Common myeloid progenitor, CD34-positive (primary cell): ENCODE measurements around the gene ABCA4.

Experiments
- CTCF ChIA-PET: fragments of 350-600 bp; sonication (Branson Sonifier 250); formaldehyde crosslinking; loops from one replicate; lab custom pipeline; 2021; ENCODE audit warnings: antibody characterized with exemption; lab: Charles Lee
- POLR2A ChIA-PET: fragments of 350-600 bp; sonication (Branson Sonifier 250); formaldehyde crosslinking; loops from one replicate; lab custom pipeline; 2021; ENCODE audit warnings: antibody characterized with exemption; lab: Charles Lee
- DNase-seq, 3 donors: peaks; one replicate each; pipeline versions ENCODE4 v3.0.0 to v3.0.0-alpha.2; 2013
- H3K27ac ChIP-seq, 2 experiments: 1 replicate in 1 of 2; 2 replicates in 1 of 2; pipeline ENCODE4 v1.7.0; 2013; ENCODE audit warnings: inconsistent platforms in 2 of 2, low read length in 2 of 2, mild to moderate bottlenecking in 2 of 2, low read depth in 1 of 2, moderate library complexity in 1 of 2; ENCODE audit not compliant: severe bottlenecking in 2 of 2, insufficient read depth in 1 of 2, poor library complexity in 1 of 2
- H3K27me3 ChIP-seq, 5 experiments: replicated peaks in 2 of 5; 1 replicate in 3 of 5; 2 replicates in 2 of 5; pipeline versions ENCODE4 v1.6.1 to v1.7.0; 2013; ENCODE audit warnings: low read length in 4 of 5, mild to moderate bottlenecking in 2 of 5, moderate library complexity in 2 of 5, inconsistent platforms in 1 of 5; ENCODE audit not compliant: insufficient read depth in 5 of 5, control insufficient read depth in 4 of 5
- H3K36me3 ChIP-seq, 4 experiments: 1 replicate in 2 of 4; 2 replicates in 2 of 4; pipeline versions ENCODE4 v1.6.1 to v1.7.0; 2013; ENCODE audit warnings: low read length in 3 of 4, control low read depth in 1 of 4, mild to moderate bottlenecking in 1 of 4; ENCODE audit not compliant: control insufficient read depth in 4 of 4, insufficient read depth in 4 of 4
- H3K4me1 ChIP-seq, 4 experiments: 1 replicate in 3 of 4; 2 replicates in 1 of 4; pipeline versions ENCODE4 v1.6.1 to v1.7.1; 2013; ENCODE audit warnings: low read length in 3 of 4, mild to moderate bottlenecking in 3 of 4, control low read depth in 1 of 4, inconsistent platforms in 1 of 4, moderate library complexity in 1 of 4; ENCODE audit not compliant: control insufficient read depth in 4 of 4, insufficient read depth in 4 of 4; ENCODE audit errors: control extremely low read depth in 1 of 4
- H3K4me3 ChIP-seq, 7 experiments: 1 replicate in 4 of 7; 2 replicates in 3 of 7; pipeline versions ENCODE4 v1.5.1 to v1.7.0; 2013; ENCODE audit warnings: mild to moderate bottlenecking in 7 of 7, low read length in 6 of 7, moderate library complexity in 6 of 7, inconsistent platforms in 2 of 7, low read depth in 2 of 7, control low read depth in 1 of 7; ENCODE audit not compliant: insufficient read depth in 4 of 7, control insufficient read depth in 1 of 7; ENCODE audit errors: extremely low read depth in 1 of 7
- H3K9me3 ChIP-seq, 5 experiments: 1 replicate in 4 of 5; 2 replicates in 1 of 5; pipeline versions ENCODE4 v1.6.1 to v1.7.1; 2013; ENCODE audit warnings: low read length in 4 of 5, mild to moderate bottlenecking in 2 of 5, inconsistent platforms in 1 of 5, low read depth in 1 of 5, moderate library complexity in 1 of 5; ENCODE audit not compliant: control insufficient read depth in 4 of 5, insufficient read depth in 2 of 5; ENCODE audit errors: control extremely low read depth in 1 of 5
- WGBS: methylation state at CpG from one replicate; pipeline ENCODE4 v1.1.5; 2013; ENCODE audit not compliant: insufficient coverage; 5-methylcytosine and 5-hydroxymethylcytosine counted together

ABCA4 gene

GRCh38 chr1:93964096-93964776 lies 156.7 kb downstream of the ABCA4 start:
- H3K27me3 ChIP-seq, result peaks cover 0 to 3% (median 0%) of the 10 kb centered on the region in 5 experiments
- POLR2A ChIA-PET, result no interaction called here
- no peak overlapping the region for H3K27ac ChIP-seq
- WGBS, result 98% methylated on average over 4 of the region's 4 CpGs
- H3K4me3 ChIP-seq, result no peak overlapping the region
- no peaks in the 10 kb centered on the region for H3K9me3 ChIP-seq
- H3K36me3 ChIP-seq, result no peaks in the 10 kb centered on the region
- no peak for DNase-seq
- no peaks in the 10 kb centered on the region for H3K4me1 ChIP-seq
- CTCF ChIA-PET, result no interaction called here

GRCh38 chr1:93963585-93963984 lies 157.4 kb downstream of the ABCA4 start:
- WGBS, result 93% methylated on average over 8 of the region's 9 CpGs
- H3K27ac ChIP-seq, result no peak overlapping the region
- CTCF ChIA-PET, result no interaction called here
- H3K27me3 ChIP-seq, result peaks cover 0 to 3% (median 0%) of the 10 kb centered on the region in 5 experiments
- H3K9me3 ChIP-seq, result no peaks in the 10 kb centered on the region
- peaks cover 0 to 3% (median 0%) of the 10 kb centered on the region in 4 experiments for H3K4me1 ChIP-seq
- POLR2A ChIA-PET, result no interaction called here
- H3K4me3 ChIP-seq, result no peak overlapping the region
- DNase-seq, result no peak
- no peaks in the 10 kb centered on the region for H3K36me3 ChIP-seq

DNA sequence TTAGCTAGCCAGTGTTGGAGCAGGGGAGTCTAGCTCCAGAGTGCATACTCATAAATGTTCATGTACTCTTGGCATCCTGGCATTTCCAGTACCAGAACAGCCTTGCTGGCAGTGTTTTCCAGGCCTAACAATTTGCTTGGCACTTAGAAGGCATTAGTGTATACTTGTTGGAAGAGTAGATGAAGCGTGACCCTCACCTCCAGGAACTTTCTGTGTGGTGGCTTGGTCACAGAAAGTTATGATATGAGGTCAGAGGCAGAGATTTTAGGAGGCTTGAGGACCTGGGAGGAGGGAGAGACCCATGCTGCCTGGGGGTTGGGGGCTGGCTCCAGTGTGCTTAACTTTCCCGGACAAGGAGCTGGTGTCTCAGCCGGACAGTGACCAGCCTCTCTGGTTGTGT lies 159.0 kb downstream of the ABCA4 start:
- WGBS, result 86% methylated on average over 2 of the region's 3 CpGs

DNA sequence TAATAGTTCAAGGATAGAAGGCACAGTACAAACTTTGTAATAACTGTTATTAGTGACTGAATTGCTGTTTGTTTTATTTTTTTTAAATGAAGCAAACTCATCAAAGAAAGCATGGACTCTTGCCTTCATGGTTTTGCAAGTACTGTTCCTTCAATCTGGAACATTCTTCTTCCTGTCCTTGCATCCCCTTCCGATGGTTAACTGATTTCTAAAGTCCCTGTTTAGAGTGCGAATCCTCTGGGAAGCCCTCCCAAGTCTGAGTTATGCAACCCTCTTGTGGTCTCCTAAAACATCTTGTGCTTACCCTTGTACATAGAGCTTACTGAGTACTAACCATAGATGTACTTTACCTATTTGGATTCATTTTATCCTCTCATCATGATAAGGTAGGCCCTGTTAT lies 159.5 kb downstream of the ABCA4 start:
- Histone ChIP-seq H3K9me3 (peaks cover 1 to 5% (median 4%) of the 10 kb centered on the region in 5 experiments), H3K27ac (no peak overlapping the region), H3K4me1 (peaks cover 0 to 4% (median 1%) of the 10 kb centered on the region in 4 experiments), H3K36me3 (no peaks in the 10 kb centered on the region), H3K27me3 (peaks cover 0 to 3% (median 0%) of the 10 kb centered on the region in 5 experiments), H3K4me3 (no peak overlapping the region)
- no peak for DNase-seq
- ChIA-PET CTCF (no interaction called here), POLR2A (no interaction called here)
- WGBS, result 85% methylated on average over 2 of the region's 2 CpGs

More for the DNA sequence above, 159.0 kb downstream of the ABCA4 start:
- Histone ChIP-seq H3K36me3 (no peaks in the 10 kb centered on the region), H3K4me1 (peaks cover 0 to 4% (median 1%) of the 10 kb centered on the region in 4 experiments), H3K27ac (no peak overlapping the region), H3K9me3 (peaks cover 0 to 1% (median 0%) of the 10 kb centered on the region in 5 experiments), H3K4me3 (no peak overlapping the region), H3K27me3 (peaks cover 0 to 3% (median 0%) of the 10 kb centered on the region in 5 experiments)
- ChIA-PET CTCF (no interaction called here), POLR2A (no interaction called here)
- no peak for DNase-seq

DNA sequence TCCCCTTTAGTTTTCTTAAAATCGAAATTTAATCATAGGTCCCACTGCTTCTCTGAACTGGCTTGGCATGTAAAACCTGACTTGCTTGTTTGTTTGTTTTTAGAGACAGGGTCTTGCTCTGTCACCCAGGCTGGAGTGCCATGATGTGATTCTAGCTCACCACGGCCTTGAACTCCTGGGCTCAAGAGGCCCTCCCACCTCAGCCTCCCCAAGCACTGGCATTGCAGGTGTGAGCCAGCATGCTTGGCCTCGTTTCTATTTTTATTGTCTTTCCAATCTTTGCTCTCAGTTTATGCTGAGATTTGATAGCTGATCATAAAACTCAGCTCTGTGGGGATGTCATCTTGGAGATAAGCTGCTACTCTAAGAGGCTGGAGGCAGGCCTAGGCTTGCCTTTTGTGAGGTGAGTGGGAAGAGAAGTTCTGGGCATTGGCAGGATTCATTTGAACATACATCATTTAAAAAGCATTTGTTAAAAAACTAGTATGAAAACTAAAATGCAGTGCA lies 160.3 kb downstream of the ABCA4 start:
- POLR2A ChIA-PET, result interaction anchor here (0.6 kb wide), 1 partner anchor 1418 kb away, joined by 3 read pairs; no protein-coding TSS in a partner anchor

DNA sequence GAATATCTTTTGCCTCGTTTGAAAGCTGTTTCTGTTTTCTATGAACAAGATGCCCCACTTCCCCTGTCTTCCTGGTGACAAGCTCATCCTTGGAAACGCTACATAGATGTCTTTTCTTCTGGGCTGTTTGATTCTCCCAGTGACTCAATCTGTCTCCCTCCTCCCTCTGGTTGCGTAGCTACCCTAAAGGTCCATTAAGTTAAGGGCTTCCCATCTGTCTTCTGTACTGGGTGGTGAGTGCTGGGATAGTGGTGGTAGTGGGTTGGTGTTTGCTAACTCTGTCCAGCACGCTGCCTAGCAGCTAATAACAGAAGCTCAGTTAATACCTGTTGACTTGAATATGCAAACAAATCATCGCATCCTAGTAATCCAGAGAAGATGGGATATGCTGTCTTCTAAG lies 161.5 kb downstream of the ABCA4 start:
- peaks cover 0 to 3% (median 0%) of the 10 kb centered on the region in 5 experiments for H3K27me3 ChIP-seq
- WGBS, result 69% methylated on average over 4 of the region's 5 CpGs
- ChIA-PET POLR2A (no interaction called here), CTCF (no interaction called here)
- H3K4me1 ChIP-seq, result peaks cover 0 to 4% (median 1%) of the 10 kb centered on the region in 4 experiments
- H3K27ac ChIP-seq, result no peak overlapping the region
- peaks cover 1 to 16% (median 7%) of the 10 kb centered on the region in 5 experiments for H3K9me3 ChIP-seq
- no peak overlapping the region for H3K4me3 ChIP-seq
- H3K36me3 ChIP-seq, result no peaks in the 10 kb centered on the region
- no peak for DNase-seq

More for the DNA sequence above, 160.3 kb downstream of the ABCA4 start:
- no peak for DNase-seq
- no peak overlapping the region for H3K27ac ChIP-seq
- H3K36me3 ChIP-seq, result no peaks in the 10 kb centered on the region
- H3K4me3 ChIP-seq, result no peak overlapping the region
- H3K27me3 ChIP-seq, result peaks cover 0 to 3% (median 0%) of the 10 kb centered on the region in 5 experiments
- CTCF ChIA-PET, result no interaction called here
- H3K4me1 ChIP-seq, result peaks cover 0 to 4% (median 1%) of the 10 kb centered on the region in 4 experiments
- WGBS, result 90% methylated on average over 2 of the region's 3 CpGs
- peaks cover 1 to 10% (median 7%) of the 10 kb centered on the region in 5 experiments for H3K9me3 ChIP-seq

DNA sequence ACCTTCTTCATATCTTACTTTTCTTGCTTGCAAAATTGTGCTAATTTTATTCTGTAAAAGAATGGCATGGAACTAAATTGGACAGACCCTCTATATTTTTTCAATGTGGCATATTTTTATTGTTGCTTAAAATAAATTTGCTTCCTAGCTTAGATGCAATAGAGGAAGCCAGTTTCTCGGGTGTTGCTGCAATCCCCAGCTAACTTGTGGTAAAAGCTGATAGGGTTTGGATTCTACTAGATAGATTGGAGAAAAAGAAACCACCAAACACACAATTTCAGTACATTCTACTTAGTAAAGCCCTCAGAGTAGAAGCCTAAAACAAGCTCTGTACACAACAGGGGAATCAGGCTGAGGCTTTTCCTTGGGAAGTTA lies 162.2 kb downstream of the ABCA4 start:
- H3K27me3 ChIP-seq, result peaks cover 0 to 3% (median 0%) of the 10 kb centered on the region in 5 experiments
- H3K9me3 ChIP-seq, result peaks cover 1 to 16% (median 7%) of the 10 kb centered on the region in 5 experiments
- no peak overlapping the region for H3K27ac ChIP-seq
- 40% methylated on average over 1 of the region's 1 CpG for WGBS
- H3K4me1 ChIP-seq, result peaks cover 0 to 4% (median 1%) of the 10 kb centered on the region in 4 experiments
- POLR2A ChIA-PET, result no interaction called here
- H3K4me3 ChIP-seq, result no peak overlapping the region
- CTCF ChIA-PET, result interaction anchor here (0.6 kb wide), 1 partner anchor 30 kb away, joined by 3 read pairs; no protein-coding TSS in a partner anchor
- peak in 2 of 3 donors; percentile 13 to 26 for DNase-seq
- no peaks in the 10 kb centered on the region for H3K36me3 ChIP-seq
